ENCODE measurements around the gene ZNF407. TPM values are rescaled to one million over a fixed set of nuclear protein-coding genes. Genes with fewer than 3 reads are reported as not detected.
A peak's percentile ranks its signal among the peaks of the same experiment; 100 is the strongest.

Gene ZNF407
- total and polyA plus RNA-seq, 4 donors = 2.8 to 34.9 (median 9.5) TPM

- Histone ChIP-seq H3K36me3 (ENCODE audit: control insufficient read depth in 4 of 4, insufficient read depth in 4 of 4, low read length in 4 of 4) (no peaks in the 10 kb centered on the region), H3K4me1 (ENCODE audit: control insufficient read depth in 5 of 5, insufficient read depth in 5 of 5, low read length in 5 of 5) (peaks cover 0 to 2% (median 0%) of the 10 kb centered on the region in 5 donors), H3K9ac (ENCODE audit: insufficient read depth in 1 of 2, low read length in 2 of 2) (no peak overlapping the region), H3K27me3 (ENCODE audit: control insufficient read depth in 3 of 3, insufficient read depth in 3 of 3, low read length in 2 of 3) (no peaks in the 10 kb centered on the region), H3K9me3 (ENCODE audit: control insufficient read depth in 4 of 4, insufficient read depth in 3 of 4, low read length in 3 of 4) (no peaks in the 10 kb centered on the region), H3K4me3 (no peak overlapping the region), H3K27ac (ENCODE audit: low read depth in 1 of 2, low read length in 1 of 2) (no peak overlapping the region)
- ATAC-seq (ENCODE audit: insufficient read depth, low FRiP score) (no peak), DNase-seq (peak; percentile 24 to 29 (median 26))
- WGBS, 2 donors = 72 to 85% methylated on average over 5 of the region's 5 CpGs
- TF ChIP-seq CTCF (IDR thresholded peaks at IDR 0.05; ENCODE audit: control extremely low read depth, extremely low read depth) = no peak
Observed at GRCh38 chr18:74899554-74899953, 301.9 kb downstream of the ZNF407 start.

- H3K27me3 ChIP-seq (ENCODE audit: control insufficient read depth in 3 of 3, insufficient read depth in 3 of 3, low read length in 2 of 3) = no peaks in the 10 kb centered on the region
- no peak for TF ChIP-seq CTCF (IDR thresholded peaks at IDR 0.05; ENCODE audit: control extremely low read depth, extremely low read depth)
- H3K9me3 ChIP-seq (ENCODE audit: control insufficient read depth in 4 of 4, insufficient read depth in 3 of 4, low read length in 3 of 4) = no peaks in the 10 kb centered on the region
- ATAC-seq (ENCODE audit: insufficient read depth, low FRiP score) = no peak
- no peak overlapping the region for H3K4me3 ChIP-seq
- H3K27ac ChIP-seq (ENCODE audit: low read depth in 1 of 2, low read length in 1 of 2) = no peak overlapping the region
- no peak for DNase-seq
- peaks cover 0 to 2% (median 0%) of the 10 kb centered on the region in 5 donors for H3K4me1 ChIP-seq (ENCODE audit: control insufficient read depth in 5 of 5, insufficient read depth in 5 of 5, low read length in 5 of 5)
- WGBS, 2 donors = 66 to 75% methylated on average over 4 of the region's 4 CpGs
- no peak overlapping the region for H3K9ac ChIP-seq (ENCODE audit: insufficient read depth in 1 of 2, low read length in 2 of 2)
- H3K36me3 ChIP-seq (ENCODE audit: control insufficient read depth in 4 of 4, insufficient read depth in 4 of 4, low read length in 4 of 4) = no peaks in the 10 kb centered on the region
Observed at GRCh38 chr18:74901362-74902146, 303.9 kb downstream of the ZNF407 start.

GRCh38 chr18:74902147-74902455 is 304.4 kb downstream of the ZNF407 start:
- no peak for TF ChIP-seq CTCF (IDR thresholded peaks at IDR 0.05; ENCODE audit: control extremely low read depth, extremely low read depth)
- Histone ChIP-seq H3K36me3 (ENCODE audit: control insufficient read depth in 4 of 4, insufficient read depth in 4 of 4, low read length in 4 of 4) (no peaks in the 10 kb centered on the region), H3K9me3 (ENCODE audit: control insufficient read depth in 4 of 4, insufficient read depth in 3 of 4, low read length in 3 of 4) (no peaks in the 10 kb centered on the region), H3K27me3 (ENCODE audit: control insufficient read depth in 3 of 3, insufficient read depth in 3 of 3, low read length in 2 of 3) (no peaks in the 10 kb centered on the region), H3K27ac (ENCODE audit: low read depth in 1 of 2, low read length in 1 of 2) (no peak overlapping the region), H3K4me3 (no peak overlapping the region), H3K4me1 (ENCODE audit: control insufficient read depth in 5 of 5, insufficient read depth in 5 of 5, low read length in 5 of 5) (peaks cover 0 to 2% (median 0%) of the 10 kb centered on the region in 5 donors), H3K9ac (ENCODE audit: insufficient read depth in 1 of 2, low read length in 2 of 2) (no peak overlapping the region)
- ATAC-seq (ENCODE audit: insufficient read depth, low FRiP score) (no peak), DNase-seq (no peak)
- 90 to 92% methylated on average over 13 of the region's 13 CpGs for WGBS, 2 donors

GRCh38 chr18:74905247-74905646 is 307.6 kb downstream of the ZNF407 start:
- WGBS, 2 donors = 86 to 89% methylated on average over 15 of the region's 15 CpGs
- H3K27ac ChIP-seq (ENCODE audit: low read depth in 1 of 2, low read length in 1 of 2) = no peak overlapping the region
- H3K36me3 ChIP-seq (ENCODE audit: control insufficient read depth in 4 of 4, insufficient read depth in 4 of 4, low read length in 4 of 4) = peaks cover 0 to 3% (median 0%) of the 10 kb centered on the region in 4 donors
- H3K9ac ChIP-seq (ENCODE audit: insufficient read depth in 1 of 2, low read length in 2 of 2) = no peak overlapping the region
- no peaks in the 10 kb centered on the region for H3K4me1 ChIP-seq (ENCODE audit: control insufficient read depth in 5 of 5, insufficient read depth in 5 of 5, low read length in 5 of 5)
- TF ChIP-seq CTCF (IDR thresholded peaks at IDR 0.05; ENCODE audit: control extremely low read depth, extremely low read depth) = no peak
- ATAC-seq (ENCODE audit: insufficient read depth, low FRiP score) (no peak), DNase-seq (no peak)
- H3K27me3 ChIP-seq (ENCODE audit: control insufficient read depth in 3 of 3, insufficient read depth in 3 of 3, low read length in 2 of 3) = no peaks in the 10 kb centered on the region
- H3K4me3 ChIP-seq = no peak overlapping the region
- H3K9me3 ChIP-seq (ENCODE audit: control insufficient read depth in 4 of 4, insufficient read depth in 3 of 4, low read length in 3 of 4) = no peaks in the 10 kb centered on the region
